SH-SY5Y (cell line): ENCODE results near the gene EPS8L3.

Experiments
- GATA2 ChIP-seq: IDR thresholded peaks from 2 replicates; pipeline ENCODE4 v1.6.1; 2011; ENCODE audit warnings: mild to moderate bottlenecking, low read depth, low read length
- GATA3 ChIP-seq: IDR thresholded peaks from 2 replicates; pipeline ENCODE4 v1.6.1; 2011; ENCODE audit warnings: low read depth, mild to moderate bottlenecking, low read length, moderate library complexity

DNA sequence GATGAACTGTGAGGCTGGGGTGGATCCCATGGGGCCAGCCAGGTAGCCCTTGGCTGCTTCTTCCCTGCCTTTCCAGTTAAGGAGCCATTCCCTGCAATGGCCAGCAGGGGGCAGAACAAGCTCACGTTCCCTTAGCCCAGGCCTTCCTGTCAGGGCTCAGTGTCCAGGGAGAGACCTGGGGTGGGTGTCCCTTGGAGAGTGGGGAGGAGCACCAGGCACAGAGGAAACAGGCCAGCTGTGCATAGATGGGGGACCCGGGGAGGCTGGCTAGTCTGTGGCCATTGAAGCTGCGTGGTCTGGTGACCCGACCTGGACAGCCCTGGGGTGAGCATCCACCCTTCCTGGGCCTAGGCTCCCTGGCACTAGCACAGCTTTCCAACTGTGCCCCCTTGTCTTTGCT, 13.2 kb upstream of the EPS8L3 start:
- TF ChIP-seq GATA3: no peak
- no peak for TF ChIP-seq GATA2
